ENCODE data around the gene GIT2. TPM values are rescaled to one million over a fixed set of nuclear protein-coding genes. Genes with fewer than 3 reads are reported as not detected.

Gene GIT2
- total and polyA plus RNA-seq, 10 of the 15 experiments (the other 5 are each of a cell fraction or from before 2014, with no cell fraction given): 9.1 to 49.9 (median 43.9) TPM

DNA sequence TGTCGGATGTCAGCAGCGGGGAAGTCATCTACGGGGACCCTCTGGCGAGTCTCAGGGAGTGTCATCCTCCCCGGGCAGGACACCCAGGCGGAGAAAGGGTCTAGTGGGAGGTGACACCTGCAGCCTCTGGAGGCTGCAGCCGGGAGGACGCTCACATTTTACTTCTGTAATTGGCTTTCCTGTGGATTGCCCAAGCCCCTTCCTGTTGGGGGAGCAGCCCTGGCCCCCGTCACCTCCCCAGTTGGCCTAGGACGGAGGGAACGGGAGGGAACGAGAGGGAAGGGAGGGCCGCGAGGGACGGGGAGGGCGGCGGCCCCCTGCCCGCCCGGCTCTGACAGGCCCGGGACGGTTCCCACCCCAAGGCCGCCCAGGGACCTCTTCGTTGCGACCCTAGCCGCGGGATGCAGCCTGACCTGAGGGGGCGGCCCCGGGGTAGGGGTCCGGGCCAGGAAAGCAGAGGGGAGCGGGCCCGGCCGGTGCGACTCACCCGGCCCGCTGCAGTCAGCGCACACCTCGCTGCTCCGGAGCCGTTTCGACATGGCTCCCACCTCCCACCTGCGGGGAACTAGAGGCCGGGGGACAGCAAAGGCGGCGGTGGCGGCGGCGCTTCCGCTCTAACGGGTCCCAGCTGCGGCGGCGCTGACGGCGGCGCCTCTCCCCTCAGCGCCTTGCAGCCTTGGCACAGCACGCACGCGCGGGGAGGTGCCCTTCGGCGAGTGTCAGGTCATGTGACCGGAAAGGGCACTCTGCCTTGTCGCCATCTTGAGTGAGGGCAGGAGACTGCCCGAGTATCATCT, at the start of gene GIT2 (continued):
- TF ChIP-seq ATF3 (IDR thresholded peaks at IDR 0.05; ENCODE audit: borderline replicate concordance, extremely low read depth, low read depth, low read length) (peak; percentile 82; the same call in 1 of the 2 replicates), ZBTB4 (CRISPR knock-in tag; IDR thresholded peaks at IDR 0.05) (no peak), BACH1 (IDR thresholded peaks at IDR 0.05; ENCODE audit: borderline replicate concordance) (peak; percentile 65), FOXM1 (IDR thresholded peaks at IDR 0.05; ENCODE audit: low read depth, low read length) (no peak), FOS (IDR thresholded peaks at IDR 0.05; ENCODE audit: borderline replicate concordance, extremely low read depth, insufficient read length) (no peak), HDAC2 (IDR thresholded peaks at IDR 0.05) (no peak), NFXL1 (IDR thresholded peaks at IDR 0.05; ENCODE audit: borderline replicate concordance) (no peak), EED (IDR thresholded peaks at IDR 0.05; ENCODE audit: low read depth) (peak; percentile 11; the same call in 1 of the 2 replicates), BCL11A (IDR thresholded peaks at IDR 0.05; ENCODE audit: low read depth, low read length) (0 out of 2 replicates have a peak, but pooled peaks have one; percentile 6), BCLAF1 (IDR thresholded peaks at IDR 0.05) (no peak), ETV6 (conservative IDR thresholded peaks at IDR 0.05 in 1 of 2, IDR thresholded peaks at IDR 0.05 in 1 of 2; ENCODE audit: borderline replicate concordance in 1 of 2, low read depth in 1 of 2) (0 out of 4 replicates have a peak, but pooled peaks of 1 of the 2 experiments have one; percentile 9), TAF1 (IDR thresholded peaks at IDR 0.05; ENCODE audit: borderline replicate concordance, low read depth, low read length) (peak; percentile 60; the same call in 1 of the 2 replicates)
- TF ChIP-seq, protein P1, sequence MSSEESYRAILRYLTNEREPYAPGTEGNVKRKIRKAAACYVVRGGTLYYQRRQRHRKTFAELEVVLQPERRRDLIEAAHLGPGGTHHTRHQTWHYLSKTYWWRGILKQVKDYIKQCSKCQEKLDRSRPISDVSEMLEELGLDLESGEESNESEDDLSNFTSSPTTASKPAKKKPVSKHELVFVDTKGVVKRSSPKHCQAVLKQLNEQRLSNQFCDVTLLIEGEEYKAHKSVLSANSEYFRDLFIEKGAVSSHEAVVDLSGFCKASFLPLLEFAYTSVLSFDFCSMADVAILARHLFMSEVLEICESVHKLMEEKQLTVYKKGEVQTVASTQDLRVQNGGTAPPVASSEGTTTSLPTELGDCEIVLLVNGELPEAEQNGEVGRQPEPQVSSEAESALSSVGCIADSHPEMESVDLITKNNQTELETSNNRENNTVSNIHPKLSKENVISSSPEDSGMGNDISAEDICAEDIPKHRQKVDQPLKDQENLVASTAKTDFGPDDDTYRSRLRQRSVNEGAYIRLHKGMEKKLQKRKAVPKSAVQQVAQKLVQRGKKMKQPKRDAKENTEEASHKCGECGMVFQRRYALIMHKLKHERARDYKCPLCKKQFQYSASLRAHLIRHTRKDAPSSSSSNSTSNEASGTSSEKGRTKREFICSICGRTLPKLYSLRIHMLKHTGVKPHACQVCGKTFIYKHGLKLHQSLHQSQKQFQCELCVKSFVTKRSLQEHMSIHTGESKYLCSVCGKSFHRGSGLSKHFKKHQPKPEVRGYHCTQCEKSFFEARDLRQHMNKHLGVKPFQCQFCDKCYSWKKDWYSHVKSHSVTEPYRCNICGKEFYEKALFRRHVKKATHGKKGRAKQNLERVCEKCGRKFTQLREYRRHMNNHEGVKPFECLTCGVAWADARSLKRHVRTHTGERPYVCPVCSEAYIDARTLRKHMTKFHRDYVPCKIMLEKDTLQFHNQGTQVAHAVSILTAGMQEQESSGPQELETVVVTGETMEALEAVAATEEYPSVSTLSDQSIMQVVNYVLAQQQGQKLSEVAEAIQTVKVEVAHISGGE (CRISPR knock-in tag; IDR thresholded peaks at IDR 0.05): peak; percentile 75
- TF ChIP-seq, protein P2, sequence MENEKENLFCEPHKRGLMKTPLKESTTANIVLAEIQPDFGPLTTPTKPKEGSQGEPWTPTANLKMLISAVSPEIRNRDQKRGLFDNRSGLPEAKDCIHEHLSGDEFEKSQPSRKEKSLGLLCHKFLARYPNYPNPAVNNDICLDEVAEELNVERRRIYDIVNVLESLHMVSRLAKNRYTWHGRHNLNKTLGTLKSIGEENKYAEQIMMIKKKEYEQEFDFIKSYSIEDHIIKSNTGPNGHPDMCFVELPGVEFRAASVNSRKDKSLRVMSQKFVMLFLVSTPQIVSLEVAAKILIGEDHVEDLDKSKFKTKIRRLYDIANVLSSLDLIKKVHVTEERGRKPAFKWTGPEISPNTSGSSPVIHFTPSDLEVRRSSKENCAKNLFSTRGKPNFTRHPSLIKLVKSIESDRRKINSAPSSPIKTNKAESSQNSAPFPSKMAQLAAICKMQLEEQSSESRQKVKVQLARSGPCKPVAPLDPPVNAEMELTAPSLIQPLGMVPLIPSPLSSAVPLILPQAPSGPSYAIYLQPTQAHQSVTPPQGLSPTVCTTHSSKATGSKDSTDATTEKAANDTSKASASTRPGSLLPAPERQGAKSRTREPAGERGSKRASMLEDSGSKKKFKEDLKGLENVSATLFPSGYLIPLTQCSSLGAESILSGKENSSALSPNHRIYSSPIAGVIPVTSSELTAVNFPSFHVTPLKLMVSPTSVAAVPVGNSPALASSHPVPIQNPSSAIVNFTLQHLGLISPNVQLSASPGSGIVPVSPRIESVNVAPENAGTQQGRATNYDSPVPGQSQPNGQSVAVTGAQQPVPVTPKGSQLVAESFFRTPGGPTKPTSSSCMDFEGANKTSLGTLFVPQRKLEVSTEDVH (IDR thresholded peaks at IDR 0.05; ENCODE audit: low read depth, partially characterized antibody): no peak
